ENCODE data around the gene OTC.

OTC gene

GRCh38 chrX:38468563-38469157 is 116.3 kb downstream of the OTC start:
- no peak for DNase-seq (ENCODE audit: low read depth in 2 of 2)

All from stimulated activated CD4-positive, alpha-beta T cell treated with anti-CD3 and anti-CD28 coated beads, Interleukin-4, amount 100 ng/mL, for 48 hours (primary cell).